ENCODE measurements around the gene TBX6.

The TBX6 gene

DNA sequence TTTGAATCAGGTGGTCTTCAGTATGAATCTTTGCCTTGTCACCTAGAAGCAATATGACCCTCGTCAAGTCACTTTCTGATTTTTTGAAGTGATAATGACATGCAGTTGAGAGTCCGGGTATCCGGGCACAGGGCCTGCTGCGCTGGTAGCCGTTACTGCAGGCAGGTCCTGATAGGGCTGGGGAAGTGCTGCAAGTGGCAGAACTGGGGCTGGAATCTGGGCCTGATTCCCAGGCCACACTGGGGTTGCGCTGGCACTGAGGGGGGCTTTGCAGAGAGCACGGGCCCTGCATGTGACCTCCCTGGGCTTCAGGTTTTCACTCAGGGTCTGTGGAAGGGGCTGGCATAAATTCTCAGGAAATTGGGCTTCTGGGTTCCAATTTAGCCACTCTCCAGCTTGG, 13.0 kb downstream of the TBX6 start:
- H3K36me3 ChIP-seq (ENCODE audit: control insufficient read depth, insufficient read depth, low read length) = peaks cover 29% of the 10 kb centered on the region

DNA sequence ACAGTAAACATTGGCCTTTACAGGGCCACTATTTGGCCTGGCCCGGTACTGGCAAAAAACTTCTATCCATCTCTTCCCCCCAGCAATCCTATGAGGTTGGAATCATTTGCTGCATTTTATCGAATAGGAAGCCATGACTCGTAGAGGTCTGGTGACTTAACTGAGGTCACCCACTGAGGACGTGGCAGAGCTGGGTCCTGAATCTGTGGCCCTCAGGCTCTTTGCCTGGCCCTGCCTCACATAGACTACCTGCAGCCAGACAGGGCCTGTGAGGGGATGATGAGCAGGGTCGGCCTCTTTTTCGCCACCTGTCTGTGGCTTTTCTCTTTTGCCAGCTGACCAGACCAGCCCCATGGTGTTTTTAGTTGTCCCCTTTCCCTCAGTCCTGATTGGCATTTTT, 14.1 kb downstream of the TBX6 start:
- Histone ChIP-seq H3K27me3 (ENCODE audit: control insufficient read depth, insufficient read depth, low read length) (no peaks in the 10 kb centered on the region), H3K4me3 (ENCODE audit: low read length) (peak overlapping the region; percentile 83), H3K27ac (ENCODE audit: low read depth, low read length) (no peak overlapping the region), H3K9ac (ENCODE audit: low read length) (no peak overlapping the region), H3K36me3 (ENCODE audit: control insufficient read depth, insufficient read depth, low read length) (peaks cover 19% of the 10 kb centered on the region), H3K4me1 (ENCODE audit: control insufficient read depth, insufficient read depth, low read length) (peaks cover 17% of the 10 kb centered on the region)

More for the DNA sequence above, 13.0 kb downstream of the TBX6 start:
- Histone ChIP-seq H3K27ac (ENCODE audit: low read depth, low read length) (no peak overlapping the region), H3K4me1 (ENCODE audit: control insufficient read depth, insufficient read depth, low read length) (peaks cover 17% of the 10 kb centered on the region), H3K27me3 (ENCODE audit: control insufficient read depth, insufficient read depth, low read length) (no peaks in the 10 kb centered on the region), H3K9ac (ENCODE audit: low read length) (no peak overlapping the region), H3K4me3 (ENCODE audit: low read length) (no peak overlapping the region)

DNA sequence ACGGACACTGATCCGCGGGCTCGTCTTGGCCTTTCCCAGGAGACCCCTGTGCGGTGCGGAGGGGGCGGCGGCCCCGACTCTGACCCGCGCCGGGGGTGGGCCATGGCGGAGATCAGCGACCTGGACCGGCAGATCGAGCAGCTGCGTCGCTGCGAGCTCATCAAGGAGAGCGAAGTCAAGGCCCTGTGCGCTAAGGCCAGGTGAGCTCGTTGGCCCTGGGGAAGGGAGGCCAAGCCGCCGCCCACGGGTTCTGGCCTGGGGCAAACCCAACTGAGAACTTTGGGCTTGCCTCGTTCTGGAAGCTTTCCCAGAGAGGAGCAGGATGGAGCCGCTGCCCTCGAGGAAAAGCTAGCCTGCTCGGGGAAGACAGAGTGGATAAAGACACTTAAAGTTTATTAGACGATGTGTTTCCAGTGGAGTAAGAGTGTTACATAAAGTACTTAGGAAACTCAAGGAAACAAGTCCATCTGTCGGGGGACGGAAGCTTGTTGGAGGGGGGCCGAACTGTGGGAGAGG, 15.4 kb downstream of the TBX6 start:
- peak overlapping the region; percentile 91 for H3K27ac ChIP-seq (ENCODE audit: low read depth, low read length)

DNA sequence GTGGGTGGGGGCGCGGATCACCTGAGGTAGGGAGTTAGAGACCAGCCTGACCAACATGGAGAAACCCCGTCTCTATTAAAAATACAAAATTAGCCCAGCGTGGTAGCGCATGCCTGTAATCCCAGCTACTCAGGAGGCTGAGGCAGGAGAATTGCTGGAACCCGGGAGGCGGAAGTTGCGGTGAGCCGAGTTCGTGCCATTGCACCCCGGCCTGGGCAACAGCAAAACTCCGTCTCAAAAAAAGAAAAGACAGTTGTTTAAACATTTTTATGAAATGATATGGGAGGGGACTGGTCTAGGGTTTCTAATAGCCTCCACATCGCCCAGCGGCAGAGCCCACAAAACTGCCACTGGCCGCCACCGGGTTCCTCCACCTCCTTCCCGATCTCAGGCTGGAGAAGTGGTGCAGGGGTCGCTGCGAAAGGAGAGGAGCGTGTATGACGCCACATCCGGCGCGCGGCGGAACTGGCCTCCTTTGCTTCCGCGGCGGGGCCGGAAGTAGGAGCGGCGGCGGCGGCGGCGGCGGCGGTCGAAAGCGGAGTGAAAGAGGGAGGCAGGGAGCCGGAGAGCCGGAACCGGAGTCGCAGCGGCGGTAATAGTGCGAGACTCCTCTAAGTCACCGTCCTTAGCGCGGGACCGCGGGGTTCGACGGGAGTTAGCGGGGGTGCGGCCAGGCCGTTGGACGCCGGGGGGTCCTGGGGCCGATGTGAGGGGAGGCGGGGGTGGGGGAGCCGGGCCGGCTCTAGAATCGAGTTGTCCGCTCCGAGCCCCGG, 16.0 kb downstream of the TBX6 start, which contains the start of gene PPP4C:
TSS of gene PPP4C (plus strand) at position 492 of the 773 bp plus-strand sequence. CDS start 384 bp downstream, outside the sequence.
- H3K36me3 ChIP-seq (ENCODE audit: control insufficient read depth, insufficient read depth, low read length) = peaks cover 13% of the 10 kb centered on the region
- peaks cover 17% of the 10 kb centered on the region for H3K4me1 ChIP-seq (ENCODE audit: control insufficient read depth, insufficient read depth, low read length)
- peak within 1 kb of the TSS; percentile 34 for H3K9ac ChIP-seq (ENCODE audit: low read length)
- peak within 1 kb of the TSS; percentile 91 for H3K27ac ChIP-seq (ENCODE audit: low read depth, low read length)
- H3K27me3 ChIP-seq (ENCODE audit: control insufficient read depth, insufficient read depth, low read length) = no peaks in the 10 kb centered on the region
- peak within 1 kb of the TSS; percentile 83 for H3K4me3 ChIP-seq (ENCODE audit: low read length)

More for the DNA sequence above, 15.4 kb downstream of the TBX6 start:
- Histone ChIP-seq H3K4me1 (ENCODE audit: control insufficient read depth, insufficient read depth, low read length) (peaks cover 17% of the 10 kb centered on the region), H3K4me3 (ENCODE audit: low read length) (peak overlapping the region; percentile 83), H3K27me3 (ENCODE audit: control insufficient read depth, insufficient read depth, low read length) (no peaks in the 10 kb centered on the region), H3K36me3 (ENCODE audit: control insufficient read depth, insufficient read depth, low read length) (peaks cover 15% of the 10 kb centered on the region), H3K9ac (ENCODE audit: low read length) (peak overlapping the region; percentile 34)

DNA sequence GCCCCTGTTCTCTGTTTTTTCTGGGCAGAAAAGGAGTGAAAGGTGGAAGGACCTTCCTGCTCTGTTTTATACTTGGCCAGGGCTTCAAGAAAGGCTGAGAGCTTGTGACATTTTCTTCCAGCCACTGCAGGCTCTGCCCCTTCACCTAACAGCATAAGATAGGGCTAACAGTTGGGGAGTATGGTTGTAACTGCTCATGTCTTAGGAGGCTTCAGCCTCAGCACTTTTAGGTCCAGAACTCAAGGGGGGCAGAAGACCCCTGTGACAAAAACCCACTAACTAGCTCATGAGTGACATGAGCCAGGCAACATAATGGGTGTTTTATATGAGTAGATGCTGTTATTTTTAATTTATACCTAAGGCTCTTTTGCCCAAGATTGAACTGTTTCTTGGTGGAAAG, 21.2 kb downstream of the TBX6 start:
- Histone ChIP-seq H3K4me1 (ENCODE audit: control insufficient read depth, insufficient read depth, low read length) (peaks cover 35% of the 10 kb centered on the region), H3K36me3 (ENCODE audit: control insufficient read depth, insufficient read depth, low read length) (peaks cover 43% of the 10 kb centered on the region), H3K27ac (ENCODE audit: low read depth, low read length) (peak overlapping the region; percentile 51), H3K4me3 (ENCODE audit: low read length) (no peak overlapping the region), H3K9ac (ENCODE audit: low read length) (no peak overlapping the region), H3K27me3 (ENCODE audit: control insufficient read depth, insufficient read depth, low read length) (no peaks in the 10 kb centered on the region)

DNA sequence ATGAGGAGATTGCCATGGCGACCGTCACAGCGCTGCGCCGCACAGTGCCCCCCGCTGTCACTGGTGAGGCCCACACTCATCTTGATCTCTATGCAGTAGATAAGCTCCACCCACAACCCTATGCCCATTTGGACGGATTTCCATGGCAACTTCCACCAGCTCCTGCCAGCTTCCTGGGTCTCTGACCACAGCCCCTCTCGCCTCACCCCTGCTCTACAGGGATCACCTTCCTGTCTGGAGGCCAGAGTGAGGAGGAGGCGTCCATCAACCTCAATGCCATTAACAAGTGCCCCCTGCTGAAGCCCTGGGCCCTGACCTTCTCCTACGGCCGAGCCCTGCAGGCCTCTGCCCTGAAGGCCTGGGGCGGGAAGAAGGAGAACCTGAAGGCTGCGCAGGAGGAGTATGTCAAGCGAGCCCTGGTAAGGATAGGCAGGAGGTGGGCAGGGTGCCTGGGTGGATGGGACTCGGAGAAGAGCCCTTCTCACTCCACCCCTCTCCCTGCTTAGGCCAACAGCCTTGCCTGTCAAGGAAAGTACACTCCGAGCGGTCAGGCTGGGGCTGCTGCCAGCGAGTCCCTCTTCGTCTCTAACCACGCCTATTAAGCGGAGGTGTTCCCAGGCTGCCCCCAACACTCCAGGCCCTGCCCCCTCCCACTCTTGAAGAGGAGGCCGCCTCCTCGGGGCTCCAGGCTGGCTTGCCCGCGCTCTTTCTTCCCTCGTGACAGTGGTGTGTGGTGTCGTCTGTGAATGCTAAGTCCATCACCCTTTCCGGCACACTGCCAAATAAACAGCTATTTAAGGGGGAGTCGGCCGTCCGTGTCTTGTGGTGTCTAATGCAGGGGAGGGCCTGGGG, 21.9 kb downstream of the TBX6 start:
- Histone ChIP-seq H3K9ac (ENCODE audit: low read length) (no peak overlapping the region), H3K36me3 (ENCODE audit: control insufficient read depth, insufficient read depth, low read length) (peaks cover 43% of the 10 kb centered on the region), H3K27ac (ENCODE audit: low read depth, low read length) (peak overlapping the region; percentile 51), H3K27me3 (ENCODE audit: control insufficient read depth, insufficient read depth, low read length) (no peaks in the 10 kb centered on the region), H3K4me1 (ENCODE audit: control insufficient read depth, insufficient read depth, low read length) (peaks cover 32% of the 10 kb centered on the region), H3K4me3 (ENCODE audit: low read length) (peak overlapping the region; percentile 23)

DNA sequence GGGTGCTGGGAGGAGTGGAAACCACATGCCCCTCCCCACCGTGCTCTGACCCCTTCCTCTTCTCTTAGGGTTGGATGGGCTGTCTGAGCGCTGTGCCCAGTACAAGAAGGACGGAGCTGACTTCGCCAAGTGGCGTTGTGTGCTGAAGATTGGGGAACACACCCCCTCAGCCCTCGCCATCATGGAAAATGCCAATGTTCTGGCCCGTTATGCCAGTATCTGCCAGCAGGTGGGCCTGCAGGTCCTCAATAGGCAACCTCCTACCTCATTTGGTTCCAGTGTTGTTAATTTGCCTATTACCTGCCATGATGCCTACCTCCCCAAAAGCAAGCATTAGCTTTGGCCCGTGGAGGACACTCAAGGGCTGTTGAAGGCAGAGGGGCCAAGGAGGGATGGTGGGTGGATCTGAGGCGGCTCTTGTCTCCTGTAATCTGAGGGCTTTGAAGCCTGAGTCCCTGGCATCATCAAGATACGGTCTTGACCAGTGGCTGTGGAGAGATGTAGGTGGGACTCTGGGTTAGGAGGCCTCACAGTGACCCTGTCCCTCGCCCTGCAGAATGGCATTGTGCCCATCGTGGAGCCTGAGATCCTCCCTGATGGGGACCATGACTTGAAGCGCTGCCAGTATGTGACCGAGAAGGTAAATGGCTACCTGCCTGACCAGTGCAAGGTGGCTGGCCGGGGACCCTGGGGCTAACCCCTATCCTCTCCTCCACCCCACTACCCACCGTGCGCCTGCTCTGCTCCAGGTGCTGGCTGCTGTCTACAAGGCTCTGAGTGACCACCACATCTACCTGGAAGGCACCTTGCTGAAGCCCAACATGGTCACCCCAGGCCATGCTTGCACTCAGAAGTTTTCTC, 22.7 kb downstream of the TBX6 start:
- peak overlapping the region; percentile 10 for H3K9ac ChIP-seq (ENCODE audit: low read length)
- H3K4me1 ChIP-seq (ENCODE audit: control insufficient read depth, insufficient read depth, low read length) = peaks cover 32% of the 10 kb centered on the region
- H3K36me3 ChIP-seq (ENCODE audit: control insufficient read depth, insufficient read depth, low read length) = peaks cover 43% of the 10 kb centered on the region
- H3K27ac ChIP-seq (ENCODE audit: low read depth, low read length) = peak overlapping the region; percentile 25
- no peaks in the 10 kb centered on the region for H3K27me3 ChIP-seq (ENCODE audit: control insufficient read depth, insufficient read depth, low read length)
- H3K4me3 ChIP-seq (ENCODE audit: low read length) = peak overlapping the region; percentile 29

DNA sequence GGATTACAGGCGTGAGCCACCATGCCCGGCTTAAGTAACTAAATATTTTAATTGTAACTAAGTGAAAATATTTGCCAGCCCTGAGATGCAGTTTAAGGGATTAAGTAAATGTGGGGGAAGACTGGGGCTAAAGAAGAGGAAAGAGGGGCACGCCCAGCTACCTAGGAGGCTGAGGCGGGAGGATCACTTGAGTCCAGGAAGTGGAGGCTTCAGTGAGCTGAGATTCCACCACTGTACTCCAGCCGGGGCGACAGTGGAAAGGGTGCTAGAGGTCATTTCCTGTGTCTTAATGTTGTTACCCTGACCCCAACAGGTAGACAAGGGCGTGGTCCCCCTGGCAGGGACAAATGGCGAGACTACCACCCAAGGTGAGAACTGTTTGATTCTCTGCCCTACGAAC, 23.4 kb downstream of the TBX6 start:
- H3K36me3 ChIP-seq (ENCODE audit: control insufficient read depth, insufficient read depth, low read length) = peaks cover 43% of the 10 kb centered on the region
- peak overlapping the region; percentile 25 for H3K27ac ChIP-seq (ENCODE audit: low read depth, low read length)
- H3K9ac ChIP-seq (ENCODE audit: low read length) = peak overlapping the region; percentile 10
- no peaks in the 10 kb centered on the region for H3K27me3 ChIP-seq (ENCODE audit: control insufficient read depth, insufficient read depth, low read length)
- peaks cover 38% of the 10 kb centered on the region for H3K4me1 ChIP-seq (ENCODE audit: control insufficient read depth, insufficient read depth, low read length)
- peak overlapping the region; percentile 22 for H3K4me3 ChIP-seq (ENCODE audit: low read length)

DNA sequence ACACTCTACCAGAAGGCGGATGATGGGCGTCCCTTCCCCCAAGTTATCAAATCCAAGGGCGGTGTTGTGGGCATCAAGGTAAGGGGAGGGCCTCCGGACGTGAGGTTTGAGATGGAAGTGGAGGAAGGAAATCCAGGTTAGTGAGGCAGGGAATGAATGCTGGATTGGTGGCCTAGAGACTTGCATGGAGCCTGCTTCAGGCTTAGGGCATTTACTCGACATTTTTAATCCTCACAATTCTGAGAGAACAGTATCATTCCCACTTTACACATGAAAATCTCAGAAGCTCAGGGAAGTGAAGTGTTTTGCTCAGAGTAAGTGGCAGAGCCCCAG, 24.2 kb downstream of the TBX6 start:
- H3K4me1 ChIP-seq (ENCODE audit: control insufficient read depth, insufficient read depth, low read length) = peaks cover 41% of the 10 kb centered on the region
- peaks cover 43% of the 10 kb centered on the region for H3K36me3 ChIP-seq (ENCODE audit: control insufficient read depth, insufficient read depth, low read length)
- peak overlapping the region; percentile 99 for H3K27ac ChIP-seq (ENCODE audit: low read depth, low read length)
- no peak overlapping the region for H3K9ac ChIP-seq (ENCODE audit: low read length)
- no peaks in the 10 kb centered on the region for H3K27me3 ChIP-seq (ENCODE audit: control insufficient read depth, insufficient read depth, low read length)
- H3K4me3 ChIP-seq (ENCODE audit: low read length) = peak overlapping the region; percentile 99

DNA sequence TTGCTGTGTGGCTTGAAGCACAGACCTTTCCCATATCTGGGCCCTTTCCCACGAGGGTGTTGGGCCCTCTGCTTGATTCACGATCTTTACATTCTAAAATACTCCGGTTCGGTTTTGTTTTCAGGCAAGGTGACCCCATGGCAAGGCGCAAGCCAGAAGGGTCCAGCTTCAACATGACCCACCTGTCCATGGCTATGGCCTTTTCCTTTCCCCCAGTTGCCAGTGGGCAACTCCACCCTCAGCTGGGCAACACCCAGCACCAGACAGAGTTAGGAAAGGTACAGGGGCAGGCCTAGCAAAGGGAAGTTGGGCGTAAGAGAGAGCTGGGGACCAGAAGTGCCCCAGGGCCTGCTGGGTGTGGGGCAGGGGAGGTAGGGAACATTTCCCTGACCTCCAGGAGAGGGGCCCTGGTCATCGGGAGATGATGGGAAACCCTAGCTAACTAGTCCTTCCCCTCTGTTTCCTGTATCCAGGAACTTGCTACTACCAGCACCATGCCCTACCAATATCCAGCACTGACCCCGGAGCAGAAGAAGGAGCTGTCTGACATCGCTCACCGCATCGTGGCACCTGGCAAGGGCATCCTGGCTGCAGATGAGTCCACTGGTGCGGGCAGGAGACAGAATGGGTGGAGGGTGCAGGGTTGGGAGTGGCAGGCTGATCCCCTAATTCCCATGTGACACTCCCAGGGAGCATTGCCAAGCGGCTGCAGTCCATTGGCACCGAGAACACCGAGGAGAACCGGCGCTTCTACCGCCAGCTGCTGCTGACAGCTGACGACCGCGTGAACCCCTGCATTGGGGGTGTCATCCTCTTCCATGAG, 24.8 kb downstream of the TBX6 start:
- H3K4me3 ChIP-seq (ENCODE audit: low read length) = peak overlapping the region; percentile 99
- peak overlapping the region; percentile 99 for H3K27ac ChIP-seq (ENCODE audit: low read depth, low read length)
- peak overlapping the region; percentile 85 for H3K9ac ChIP-seq (ENCODE audit: low read length)
- H3K27me3 ChIP-seq (ENCODE audit: control insufficient read depth, insufficient read depth, low read length) = no peaks in the 10 kb centered on the region
- peaks cover 41% of the 10 kb centered on the region for H3K4me1 ChIP-seq (ENCODE audit: control insufficient read depth, insufficient read depth, low read length)
- peaks cover 43% of the 10 kb centered on the region for H3K36me3 ChIP-seq (ENCODE audit: control insufficient read depth, insufficient read depth, low read length)

Data from rectal smooth muscle tissue (tissue), 1 donor.